ENCODE measurements around the gene RNF8.

RNF8 gene

GRCh38 chr6:37389857-37390256 is 36.1 kb downstream of the RNF8 start:
- H3K27me3 ChIP-seq (ENCODE audit: insufficient read depth, low read depth, severe bottlenecking), result no peaks in the 10 kb centered on the region
- no peak overlapping the region for H3K27ac ChIP-seq
- no peak for TF ChIP-seq CTCF (IDR thresholded peaks at IDR 0.05; ENCODE audit: low read depth, low read length)
- DNase-seq, result no peak
- peaks cover 89% of the 10 kb centered on the region for H3K36me3 ChIP-seq
- no peaks in the 10 kb centered on the region for H3K9me3 ChIP-seq (ENCODE audit: severe bottlenecking)
- H3K4me3 ChIP-seq (ENCODE audit: low read depth, low read length), result no peak overlapping the region

DNA sequence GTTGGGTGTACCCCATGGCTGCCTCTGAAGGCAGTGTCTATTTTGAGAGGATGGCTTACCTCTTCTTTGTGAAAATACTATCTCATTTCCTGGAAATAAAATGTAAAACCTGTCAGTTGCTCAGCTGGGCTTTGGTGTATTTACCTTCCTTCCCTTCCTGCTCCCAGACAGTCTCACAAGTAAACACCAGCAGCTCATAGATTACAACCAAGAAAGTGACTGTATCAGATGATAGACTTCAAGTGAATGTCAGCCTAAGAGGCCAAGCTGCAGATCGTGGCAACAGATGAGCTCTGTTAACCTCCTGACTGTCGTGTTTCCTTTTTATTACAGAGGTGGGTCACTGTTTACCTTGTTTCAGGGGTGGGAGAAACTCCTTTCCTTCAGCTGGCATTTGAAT is 37.3 kb downstream of the RNF8 start:
- DNase-seq, result no peak
- Histone ChIP-seq H3K4me3 (ENCODE audit: low read depth, low read length) (no peak overlapping the region), H3K27ac (no peak overlapping the region), H3K36me3 (peaks cover 86% of the 10 kb centered on the region), H3K9me3 (ENCODE audit: severe bottlenecking) (no peaks in the 10 kb centered on the region), H3K27me3 (ENCODE audit: insufficient read depth, low read depth, severe bottlenecking) (no peaks in the 10 kb centered on the region)
- no peak for TF ChIP-seq CTCF (IDR thresholded peaks at IDR 0.05; ENCODE audit: low read depth, low read length)

GRCh38 chr6:37392821-37393220 is 39.0 kb downstream of the RNF8 start:
- Histone ChIP-seq H3K27ac (no peak overlapping the region), H3K9me3 (ENCODE audit: severe bottlenecking) (no peaks in the 10 kb centered on the region), H3K27me3 (ENCODE audit: insufficient read depth, low read depth, severe bottlenecking) (no peaks in the 10 kb centered on the region), H3K4me3 (ENCODE audit: low read depth, low read length) (no peak overlapping the region), H3K36me3 (peaks cover 69% of the 10 kb centered on the region)
- DNase-seq, result no peak
- no peak for TF ChIP-seq CTCF (IDR thresholded peaks at IDR 0.05; ENCODE audit: low read depth, low read length)

- peaks cover 63% of the 10 kb centered on the region for H3K36me3 ChIP-seq
- H3K27ac ChIP-seq, result no peak overlapping the region
- no peak for DNase-seq
- H3K4me3 ChIP-seq (ENCODE audit: low read depth, low read length), result no peak overlapping the region
- no peaks in the 10 kb centered on the region for H3K27me3 ChIP-seq (ENCODE audit: insufficient read depth, low read depth, severe bottlenecking)
- H3K9me3 ChIP-seq (ENCODE audit: severe bottlenecking), result no peaks in the 10 kb centered on the region
- TF ChIP-seq CTCF (IDR thresholded peaks at IDR 0.05; ENCODE audit: low read depth, low read length), result no peak
Measured at GRCh38 chr6:37393381-37393929, 39.7 kb downstream of the RNF8 start.

GRCh38 chr6:37396571-37397180 is 42.9 kb downstream of the RNF8 start:
- DNase-seq, result no peak
- Histone ChIP-seq H3K4me3 (ENCODE audit: low read depth, low read length) (no peak overlapping the region), H3K36me3 (peaks cover 31% of the 10 kb centered on the region), H3K27ac (no peak overlapping the region), H3K9me3 (ENCODE audit: severe bottlenecking) (no peaks in the 10 kb centered on the region), H3K27me3 (ENCODE audit: insufficient read depth, low read depth, severe bottlenecking) (no peaks in the 10 kb centered on the region)
- no peak for TF ChIP-seq CTCF (IDR thresholded peaks at IDR 0.05; ENCODE audit: low read depth, low read length)

DNA sequence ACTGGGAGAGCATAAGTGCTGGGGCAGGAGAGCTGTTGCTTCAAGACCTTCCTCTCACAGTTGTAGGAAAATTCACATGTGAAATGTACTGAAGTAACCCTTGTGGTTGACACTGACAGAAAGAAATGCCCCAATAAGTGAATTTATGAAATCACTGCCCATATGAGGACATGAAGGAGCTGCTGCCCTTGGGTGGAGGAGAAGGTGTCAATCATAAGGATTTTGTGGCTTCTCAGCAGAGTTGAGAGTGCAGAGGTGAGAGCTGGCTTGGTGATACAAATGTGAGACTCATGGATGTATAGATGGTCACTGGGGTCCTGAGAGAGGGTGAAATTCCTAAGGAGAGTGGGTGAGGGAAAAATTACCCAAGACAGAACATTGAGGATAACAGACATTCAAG is 45.3 kb downstream of the RNF8 start:
- Histone ChIP-seq H3K27me3 (ENCODE audit: insufficient read depth, low read depth, severe bottlenecking) (no peaks in the 10 kb centered on the region), H3K4me3 (ENCODE audit: low read depth, low read length) (no peak overlapping the region), H3K27ac (no peak overlapping the region), H3K9me3 (ENCODE audit: severe bottlenecking) (no peaks in the 10 kb centered on the region), H3K36me3 (peaks cover 7% of the 10 kb centered on the region)
- TF ChIP-seq CTCF (IDR thresholded peaks at IDR 0.05; ENCODE audit: low read depth, low read length), result no peak
- DNase-seq, result no peak

Data from WERI-Rb-1 (cell line).